Activated naive CD4-positive, alpha-beta T cell treated with Interleukin-2 at 50 U/mL for 16 hours (primary cell): ENCODE results near the gene FOSL2.

Source experiments
- DNase-seq: peaks from one replicate; pipeline ENCODE4 v3.0.0-alpha.2; 2020

Gene FOSL2

GRCh38 chr2:28397043-28397381 lies 4.4 kb downstream of the FOSL2 start:
- no peak for DNase-seq

GRCh38 chr2:28398101-28398834 lies 5.6 kb downstream of the FOSL2 start:
- DNase-seq = no peak

- no peak for DNase-seq
These were observed 6.6 kb downstream of the FOSL2 start for GRCh38 chr2:28399289-28399688.

GRCh38 chr2:28399956-28400355 lies 7.3 kb downstream of the FOSL2 start:
- DNase-seq = no peak

- DNase-seq = no peak
These were observed 7.8 kb downstream of the FOSL2 start for GRCh38 chr2:28400419-28400818.

- DNase-seq = no peak
These were observed 8.3 kb downstream of the FOSL2 start for GRCh38 chr2:28400921-28401320.

GRCh38 chr2:28401411-28401810 lies 8.8 kb downstream of the FOSL2 start:
- no peak for DNase-seq

- no peak for DNase-seq
These were observed 9.4 kb downstream of the FOSL2 start for GRCh38 chr2:28401948-28402550.

- DNase-seq = no peak
These were observed 10.8 kb downstream of the FOSL2 start for GRCh38 chr2:28403370-28403956.

- DNase-seq = no peak
These were observed 11.4 kb downstream of the FOSL2 start for GRCh38 chr2:28404086-28404485.

- DNase-seq = no peak
These were observed 12.9 kb downstream of the FOSL2 start for GRCh38 chr2:28405537-28405936.

GRCh38 chr2:28406276-28407096 lies 13.8 kb downstream of the FOSL2 start:
- DNase-seq = peak; percentile 72

GRCh38 chr2:28407131-28407975 lies 14.7 kb downstream of the FOSL2 start:
- no peak for DNase-seq

- no peak for DNase-seq
These were observed 15.5 kb downstream of the FOSL2 start for GRCh38 chr2:28407976-28408690.

- peak; percentile 68 for DNase-seq
These were observed 16.3 kb downstream of the FOSL2 start for GRCh38 chr2:28408764-28409599.

- DNase-seq = no peak
These were observed 18.6 kb downstream of the FOSL2 start for GRCh38 chr2:28411166-28411755.

GRCh38 chr2:28411956-28412609 lies 19.4 kb downstream of the FOSL2 start:
- no peak for DNase-seq

- no peak for DNase-seq
These were observed 20.0 kb downstream of the FOSL2 start for GRCh38 chr2:28412625-28413151.

GRCh38 chr2:28413152-28413898 lies 20.7 kb downstream of the FOSL2 start:
- DNase-seq = no peak
